Measurements from ENCODE around the gene TRIM66. TPM values are rescaled to one million over a fixed set of nuclear protein-coding genes. Genes with fewer than 3 reads are reported as not detected.
A peak's percentile ranks its signal among the peaks of the same experiment; 100 is the strongest.

TRIM66 gene
- total and polyA plus RNA-seq, 9 of the 15 experiments (the other 6 are each of a cell fraction or from before 2014, with no cell fraction given): 1.1 to 7.3 (median 4.9) TPM

GRCh38 chr11:8688414-8689362 lies 6.2 kb upstream of the TRIM66 start (continued):
- TF ChIP-seq ZBTB5 (IDR thresholded peaks at IDR 0.05) (no peak), SMAD4 (CRISPR knock-in tag; conservative IDR thresholded peaks at IDR 0.05) (peak; percentile 66), AFF1 (IDR thresholded peaks at IDR 0.05; ENCODE audit: low read depth in 1 of 2, partially characterized antibody in 2 of 2) (no peak), ZNF449 (CRISPR knock-in tag; IDR thresholded peaks at IDR 0.05) (no peak), TFAP4 (CRISPR knock-in tag; IDR thresholded peaks at IDR 0.05; ENCODE audit: borderline replicate concordance) (peak; percentile 96), SRSF1 (IDR thresholded peaks at IDR 0.05; ENCODE audit: low read depth, low read length) (no peak), DLX4 (CRISPR knock-in tag; IDR thresholded peaks at IDR 0.05) (no peak), DNMT1 (IDR thresholded peaks at IDR 0.05) (peak; percentile 91; the same call in 1 of the 2 replicates), FOXA1 (IDR thresholded peaks at IDR 0.05; ENCODE audit: borderline replicate concordance) (no peak), SIRT6 (IDR thresholded peaks at IDR 0.05; ENCODE audit: low read depth, low read length) (peak; percentile 68), EHMT2 (IDR thresholded peaks at IDR 0.05) (no peak), ZNF134 (CRISPR knock-in tag; conservative IDR thresholded peaks at IDR 0.05) (no peak), POU5F1 (IDR thresholded peaks at IDR 0.05; ENCODE audit: borderline replicate concordance, low read depth, low read length, partially characterized antibody) (no peak), ZBTB2 (IDR thresholded peaks at IDR 0.05) (no peak), CSDE1 (IDR thresholded peaks at IDR 0.05) (no peak)

Measured in K562 (cell line).